T-helper 1 cell treated with Interleukin-12 subunit alpha and Interleukin-12 subunit beta and Interleukin-4 antibody, amounts not matched to agents 30 μg/mL and 1 μg/mL, for 36 hours (primary cell): ENCODE measurements around the gene S100A12.

Experiments used
- H3K27ac Mint-ChIP-seq: one replicate; pipeline ENCODE4 v1.8.0; 2021; ENCODE audit warnings: mild to moderate bottlenecking, mixed read lengths
- H3K27me3 Mint-ChIP-seq: one replicate; pipeline ENCODE4 v1.8.0; 2021; ENCODE audit warnings: low read depth, mixed read lengths
- H3K36me3 Mint-ChIP-seq: one replicate; pipeline ENCODE4 v1.8.0; 2021; ENCODE audit warnings: low read depth, mixed read lengths
- H3K4me1 Mint-ChIP-seq: one replicate; pipeline ENCODE4 v1.8.0; 2021; ENCODE audit warnings: low read depth, mixed read lengths
- H3K4me3 Mint-ChIP-seq: one replicate; pipeline ENCODE4 v1.8.0; 2021; ENCODE audit warnings: mild to moderate bottlenecking, moderate library complexity, mixed read lengths
- H3K9me3 Mint-ChIP-seq: one replicate; pipeline ENCODE4 v1.8.0; 2021; ENCODE audit warnings: mixed read lengths

S100A12 gene

GRCh38 chr1:153402226-153402625, 26.8 kb upstream of the S100A12 start:
- H3K9me3 Mint-ChIP-seq, result no peaks in the 10 kb centered on the region
- H3K27ac Mint-ChIP-seq, result no peak overlapping the region
- peaks cover 3% of the 10 kb centered on the region for H3K4me1 Mint-ChIP-seq
- no peak overlapping the region for H3K4me3 Mint-ChIP-seq
- H3K36me3 Mint-ChIP-seq, result no peaks in the 10 kb centered on the region
- H3K27me3 Mint-ChIP-seq, result peaks cover 22% of the 10 kb centered on the region

DNA sequence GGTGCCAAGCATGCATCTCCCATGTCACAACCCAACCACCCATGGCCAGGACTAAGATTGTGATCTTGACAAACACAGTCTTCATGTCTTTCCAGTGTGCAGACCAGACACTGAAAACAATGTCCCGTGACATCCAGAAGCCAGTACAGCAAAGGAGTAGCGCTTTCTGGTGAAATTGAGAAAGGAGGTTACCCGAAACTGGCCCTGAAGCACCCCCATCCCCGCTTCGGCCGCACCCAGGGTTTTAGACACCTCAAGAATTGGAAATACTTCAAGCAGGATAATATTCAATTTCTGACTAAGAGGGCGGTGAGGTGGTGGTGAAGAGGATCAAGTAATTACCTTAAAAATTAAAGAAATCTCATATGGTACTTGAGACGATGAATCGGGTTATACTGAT, 26.0 kb upstream of the S100A12 start:
- no peaks in the 10 kb centered on the region for H3K9me3 Mint-ChIP-seq
- peaks cover 3% of the 10 kb centered on the region for H3K4me1 Mint-ChIP-seq
- H3K36me3 Mint-ChIP-seq, result no peaks in the 10 kb centered on the region
- H3K27ac Mint-ChIP-seq, result no peak overlapping the region
- H3K4me3 Mint-ChIP-seq, result no peak overlapping the region
- peaks cover 22% of the 10 kb centered on the region for H3K27me3 Mint-ChIP-seq

GRCh38 chr1:153400244-153400643, 24.8 kb upstream of the S100A12 start:
- no peak overlapping the region for H3K4me3 Mint-ChIP-seq
- no peaks in the 10 kb centered on the region for H3K36me3 Mint-ChIP-seq
- no peak overlapping the region for H3K27ac Mint-ChIP-seq
- H3K9me3 Mint-ChIP-seq, result no peaks in the 10 kb centered on the region
- peaks cover 3% of the 10 kb centered on the region for H3K4me1 Mint-ChIP-seq
- peaks cover 31% of the 10 kb centered on the region for H3K27me3 Mint-ChIP-seq

GRCh38 chr1:153399401-153400055, 24.1 kb upstream of the S100A12 start:
- no peaks in the 10 kb centered on the region for H3K9me3 Mint-ChIP-seq
- H3K4me1 Mint-ChIP-seq, result peaks cover under 1% of the 10 kb centered on the region
- H3K27ac Mint-ChIP-seq, result no peak overlapping the region

GRCh38 chr1:153397924-153398651, 22.7 kb upstream of the S100A12 start:
- Mint-ChIP-seq H3K27me3 (peaks cover 31% of the 10 kb centered on the region), H3K36me3 (no peaks in the 10 kb centered on the region), H3K27ac (no peak overlapping the region), H3K4me1 (no peaks in the 10 kb centered on the region), H3K9me3 (no peaks in the 10 kb centered on the region), H3K4me3 (no peak overlapping the region)

More at GRCh38 chr1:153399401-153400055, 24.1 kb upstream of the S100A12 start:
- Mint-ChIP-seq H3K36me3 (no peaks in the 10 kb centered on the region), H3K27me3 (peaks cover 30% of the 10 kb centered on the region), H3K4me3 (no peak overlapping the region)

DNA sequence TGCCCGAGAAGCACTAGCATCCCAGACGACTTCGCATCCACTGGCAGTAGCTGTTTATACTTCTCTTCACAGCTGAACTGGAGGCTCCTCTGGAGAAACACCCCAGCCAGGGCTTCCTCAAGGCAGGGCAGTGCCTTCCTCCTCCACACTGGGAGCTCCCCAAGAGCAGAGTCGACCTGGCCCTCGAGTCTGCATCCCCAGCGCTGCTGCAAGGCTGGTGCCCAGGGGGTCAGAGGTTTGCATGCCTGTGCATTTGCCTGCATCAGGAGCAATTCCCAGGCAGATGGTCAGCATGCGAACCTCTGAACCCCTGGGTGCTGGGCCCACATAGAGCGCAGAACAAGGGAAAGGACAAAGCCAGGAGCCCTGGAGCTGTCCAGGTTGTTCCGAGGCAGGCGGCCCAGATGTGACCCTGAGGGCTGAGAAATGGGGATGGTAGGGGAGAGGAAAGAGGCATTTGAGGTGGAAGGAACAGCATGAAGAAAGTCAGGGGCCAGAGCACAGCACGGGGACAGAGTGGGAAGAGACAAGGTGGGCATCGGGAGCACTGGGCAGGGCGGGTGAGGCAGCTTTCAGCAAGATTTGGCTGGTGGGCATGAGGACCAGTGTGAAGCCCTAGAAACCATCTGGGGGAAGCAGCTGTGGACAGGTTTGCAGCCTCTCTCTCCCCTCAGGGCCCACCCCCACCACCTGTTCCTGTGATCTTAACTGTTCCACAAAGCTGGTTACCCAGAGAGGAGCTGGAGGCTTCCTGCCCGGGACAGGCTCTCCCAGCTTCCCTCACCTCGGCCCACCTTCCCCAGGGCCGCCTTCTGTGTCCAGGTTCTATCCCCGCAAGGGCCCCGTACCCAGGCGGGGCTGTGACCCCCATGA, 21.9 kb upstream of the S100A12 start:
- Mint-ChIP-seq H3K27ac (no peak overlapping the region), H3K4me1 (no peaks in the 10 kb centered on the region), H3K27me3 (peaks cover 28% of the 10 kb centered on the region), H3K9me3 (no peaks in the 10 kb centered on the region), H3K36me3 (no peaks in the 10 kb centered on the region), H3K4me3 (no peak overlapping the region)

DNA sequence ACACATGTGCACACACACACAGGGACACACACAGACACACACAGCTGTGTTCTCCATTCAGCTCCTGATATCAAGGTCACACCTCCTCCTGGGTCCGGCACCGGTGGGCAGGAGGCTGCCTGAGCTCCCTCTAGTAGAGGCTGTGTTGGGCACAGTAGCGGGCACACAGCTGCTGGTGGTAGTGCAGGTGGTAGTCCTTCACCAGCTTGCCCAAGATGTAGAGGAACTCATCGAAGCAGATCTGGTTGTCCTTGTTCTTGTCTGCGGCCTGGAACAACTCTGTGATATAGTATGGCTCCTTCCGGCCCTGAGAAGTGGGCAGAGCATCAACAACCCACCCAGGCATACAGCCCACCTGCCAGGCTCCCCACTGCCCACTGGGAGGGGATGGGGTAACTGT, 21.0 kb upstream of the S100A12 start:
- H3K4me3 Mint-ChIP-seq, result no peak overlapping the region
- H3K36me3 Mint-ChIP-seq, result no peaks in the 10 kb centered on the region
- H3K4me1 Mint-ChIP-seq, result no peaks in the 10 kb centered on the region
- no peak overlapping the region for H3K27ac Mint-ChIP-seq
- H3K27me3 Mint-ChIP-seq, result peaks cover 24% of the 10 kb centered on the region
- H3K9me3 Mint-ChIP-seq, result no peaks in the 10 kb centered on the region

DNA sequence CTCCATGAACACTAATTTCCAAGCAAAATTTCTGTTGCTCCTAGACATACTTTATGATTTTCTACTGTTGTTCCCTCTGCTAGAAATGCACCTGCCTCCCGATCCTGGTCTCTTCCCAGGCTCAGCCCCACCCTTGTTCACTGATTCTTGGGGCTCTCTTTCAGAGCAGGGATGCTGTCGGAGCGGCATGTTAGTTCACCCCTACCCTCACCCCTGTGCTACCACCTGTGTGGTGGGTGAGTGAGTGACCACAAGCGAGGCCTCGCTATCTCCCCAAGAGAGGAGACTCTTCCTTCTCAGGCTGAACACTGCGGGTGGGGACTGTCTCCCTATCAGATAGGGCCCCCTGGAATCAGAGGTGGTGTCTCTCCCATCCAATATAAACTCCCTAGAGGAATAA, 20.4 kb upstream of the S100A12 start:
- Mint-ChIP-seq H3K27me3 (peaks cover 26% of the 10 kb centered on the region), H3K9me3 (no peaks in the 10 kb centered on the region), H3K4me3 (no peak overlapping the region), H3K4me1 (no peaks in the 10 kb centered on the region), H3K27ac (no peak overlapping the region), H3K36me3 (no peaks in the 10 kb centered on the region)

GRCh38 chr1:153395136-153395685, 19.8 kb upstream of the S100A12 start:
- H3K27ac Mint-ChIP-seq, result no peak overlapping the region
- H3K4me1 Mint-ChIP-seq, result no peaks in the 10 kb centered on the region
- H3K27me3 Mint-ChIP-seq, result peaks cover 26% of the 10 kb centered on the region

DNA sequence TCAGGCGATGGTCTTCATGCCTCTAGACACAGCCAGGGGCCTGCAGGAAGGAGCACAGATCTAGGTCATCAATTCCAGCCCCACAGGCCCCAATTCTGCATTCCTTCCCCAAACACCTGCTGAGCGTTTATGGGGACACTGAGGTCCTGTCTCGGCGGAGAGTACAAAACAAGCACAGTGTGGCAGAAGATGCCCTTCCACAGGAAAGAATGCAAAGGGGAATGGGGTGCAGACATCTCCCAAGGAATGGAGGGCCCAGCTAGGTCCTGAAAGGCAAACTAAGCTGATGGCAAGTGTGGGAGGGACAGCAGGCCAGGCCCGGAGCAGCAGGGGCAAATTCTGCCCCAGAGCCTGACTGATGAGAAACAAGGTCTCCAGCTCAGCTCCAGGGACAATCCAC, 19.0 kb upstream of the S100A12 start:
- Mint-ChIP-seq H3K4me1 (no peaks in the 10 kb centered on the region), H3K9me3 (no peaks in the 10 kb centered on the region), H3K36me3 (no peaks in the 10 kb centered on the region), H3K27me3 (peaks cover 26% of the 10 kb centered on the region), H3K27ac (no peak overlapping the region), H3K4me3 (no peak overlapping the region)

More at GRCh38 chr1:153395136-153395685, 19.8 kb upstream of the S100A12 start:
- Mint-ChIP-seq H3K36me3 (no peaks in the 10 kb centered on the region), H3K9me3 (no peaks in the 10 kb centered on the region), H3K4me3 (no peak overlapping the region)

DNA sequence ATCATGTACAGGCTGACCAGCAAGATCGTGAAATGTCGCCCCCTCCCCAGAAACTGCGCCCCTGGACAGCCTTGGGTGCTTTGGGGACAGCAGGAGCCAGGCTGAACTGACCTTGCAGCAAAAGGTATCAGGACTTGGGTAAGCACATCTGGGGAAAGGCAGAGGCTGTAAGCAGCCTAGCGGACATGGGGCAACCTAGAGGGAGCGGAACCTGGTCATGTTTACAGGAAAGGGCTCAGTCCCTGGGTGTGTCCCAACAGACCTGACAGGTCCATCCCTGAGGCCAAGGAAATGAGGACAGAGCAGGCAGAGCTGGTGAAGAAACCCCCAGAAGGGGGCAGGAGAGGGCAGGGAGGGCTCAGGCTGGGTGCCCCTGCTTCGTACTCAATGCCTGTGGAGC, 18.5 kb upstream of the S100A12 start:
- H3K36me3 Mint-ChIP-seq, result no peaks in the 10 kb centered on the region
- no peak overlapping the region for H3K4me3 Mint-ChIP-seq
- H3K4me1 Mint-ChIP-seq, result no peaks in the 10 kb centered on the region
- H3K27me3 Mint-ChIP-seq, result peaks cover 25% of the 10 kb centered on the region
- no peaks in the 10 kb centered on the region for H3K9me3 Mint-ChIP-seq
- no peak overlapping the region for H3K27ac Mint-ChIP-seq

DNA sequence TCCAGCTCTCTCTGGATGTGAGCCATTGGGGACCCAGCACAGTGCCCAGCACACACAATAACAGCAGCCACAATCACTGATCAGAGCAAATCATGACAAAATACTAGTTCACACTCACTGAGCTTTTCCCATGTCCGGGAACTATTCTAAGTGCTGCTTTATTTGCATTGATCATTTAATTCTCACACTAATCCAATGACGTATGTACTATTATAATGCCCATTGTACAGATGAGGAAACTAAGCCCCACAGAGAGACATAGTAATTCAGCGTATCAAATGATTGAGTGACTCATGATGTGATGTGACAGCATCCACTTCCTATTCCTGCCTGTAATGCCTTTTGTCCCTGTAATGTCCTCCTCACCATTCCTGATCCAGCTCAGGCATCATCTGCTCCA, 17.4 kb upstream of the S100A12 start:
- no peak overlapping the region for H3K4me3 Mint-ChIP-seq
- no peaks in the 10 kb centered on the region for H3K36me3 Mint-ChIP-seq
- H3K9me3 Mint-ChIP-seq, result no peaks in the 10 kb centered on the region
- peaks cover 22% of the 10 kb centered on the region for H3K27me3 Mint-ChIP-seq
- no peak overlapping the region for H3K27ac Mint-ChIP-seq
- H3K4me1 Mint-ChIP-seq, result no peaks in the 10 kb centered on the region

DNA sequence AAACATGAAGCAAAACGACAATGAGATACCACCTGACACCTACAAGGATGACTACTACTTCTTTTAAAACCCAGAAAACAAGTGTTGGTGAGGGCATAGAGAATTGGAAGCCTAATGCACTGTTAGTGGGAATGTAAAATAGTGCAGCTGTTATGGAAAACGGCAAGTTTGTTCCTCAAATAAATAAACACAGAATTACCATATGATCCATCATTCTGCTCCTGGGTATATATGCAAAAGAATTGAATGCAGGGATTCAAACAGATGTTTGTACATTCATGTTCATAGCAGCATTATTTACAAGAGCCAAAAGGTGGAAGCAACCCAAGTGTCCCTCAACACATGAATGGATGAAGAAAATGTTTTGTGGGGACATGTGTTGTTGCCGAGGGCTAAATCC, 16.8 kb upstream of the S100A12 start:
- Mint-ChIP-seq H3K9me3 (no peaks in the 10 kb centered on the region), H3K4me3 (no peak overlapping the region), H3K27me3 (peaks cover 22% of the 10 kb centered on the region), H3K27ac (no peak overlapping the region), H3K4me1 (no peaks in the 10 kb centered on the region), H3K36me3 (no peaks in the 10 kb centered on the region)

DNA sequence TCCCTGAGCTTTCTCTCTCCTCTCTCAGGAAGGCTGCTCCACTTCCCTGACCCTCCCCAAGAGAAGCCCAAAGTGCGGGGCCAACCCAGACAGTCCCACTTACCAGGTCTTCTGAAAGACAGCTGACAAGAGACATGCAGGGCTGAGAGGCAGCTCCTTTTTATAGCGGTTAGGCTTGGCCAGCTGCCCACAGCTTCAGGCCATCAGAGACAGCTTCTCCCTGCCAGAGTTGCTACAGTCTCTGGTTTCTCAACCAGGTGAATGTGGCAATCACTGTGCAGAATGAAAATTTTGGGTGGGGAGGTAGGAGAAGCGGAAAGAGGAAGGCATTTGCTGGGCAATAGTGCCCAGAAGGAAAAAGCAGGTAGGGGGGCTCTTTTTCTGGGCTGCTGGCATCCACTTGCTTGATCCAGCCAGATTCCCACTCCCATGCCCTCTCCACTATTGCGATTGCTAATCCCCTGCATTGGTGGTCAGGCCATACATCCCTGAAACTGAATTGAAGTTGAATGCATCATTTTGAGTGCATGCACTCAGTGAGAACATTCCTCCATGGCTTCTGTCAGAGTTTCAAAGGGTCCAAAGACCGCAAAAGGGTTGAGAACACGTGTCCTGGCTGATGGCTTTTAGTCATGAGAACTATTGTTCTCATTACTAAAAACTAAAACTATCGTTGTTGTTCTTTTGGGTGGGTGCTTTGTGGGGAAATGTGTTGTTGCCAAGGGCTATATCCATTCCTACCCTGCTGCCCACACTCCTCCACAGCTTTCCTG, 15.7 kb upstream of the S100A12 start, which contains the start of gene S100A8:
S100A8 (minus strand) TSS at position 136 of the 773 bp plus-strand sequence. CDS start 538 bp downstream, outside the sequence.
- Mint-ChIP-seq H3K9me3 (no peaks in the 10 kb centered on the region), H3K4me1 (peaks cover 7% of the 10 kb centered on the region), H3K36me3 (no peaks in the 10 kb centered on the region), H3K27me3 (peaks cover 22% of the 10 kb centered on the region), H3K4me3 (no peak within 1 kb of the TSS), H3K27ac (no peak within 1 kb of the TSS)
